ENCODE measurements around the gene CHST8.
"Not testable (repeated sequence)": the region's sequence is repeated elsewhere in the genome, so short reads cannot be mapped to it uniquely, and the experiment has no call there.

CHST8 gene

GRCh38 chr19:33662391-33663092 is 40.8 kb downstream of the CHST8 start:
- DNase-seq (ENCODE audit: low spot score) = no peak
- in situ Hi-C loops (cut with MboI; ENCODE audit: low sequenced_read_pairs, unreplicated experiment) = no loop called here
- no peak for TF ChIP-seq CTCF (IDR thresholded peaks at IDR 0.05; ENCODE audit: borderline replicate concordance, control extremely low read depth, extremely low read depth, insufficient read depth, missing control alignments)

GRCh38 chr19:33663316-33663715 is 41.6 kb downstream of the CHST8 start:
- DNase-seq (ENCODE audit: low spot score); in situ Hi-C loops (cut with MboI; ENCODE audit: low sequenced_read_pairs, unreplicated experiment): not testable (repeated sequence)

GRCh38 chr19:33664744-33665143 is 43.0 kb downstream of the CHST8 start:
- TF ChIP-seq CTCF (IDR thresholded peaks at IDR 0.05; ENCODE audit: borderline replicate concordance, control extremely low read depth, extremely low read depth, insufficient read depth, missing control alignments) = no peak
- in situ Hi-C loops (cut with MboI; ENCODE audit: low sequenced_read_pairs, unreplicated experiment) = no loop called here
- no peak for DNase-seq (ENCODE audit: low spot score)

GRCh38 chr19:33665776-33666595 is 44.2 kb downstream of the CHST8 start:
- DNase-seq (ENCODE audit: low spot score) = no peak
- in situ Hi-C loops (cut with MboI; ENCODE audit: low sequenced_read_pairs, unreplicated experiment) = no loop called here
- no peak for TF ChIP-seq CTCF (IDR thresholded peaks at IDR 0.05; ENCODE audit: borderline replicate concordance, control extremely low read depth, extremely low read depth, insufficient read depth, missing control alignments)

GRCh38 chr19:33667141-33667650 is 45.4 kb downstream of the CHST8 start:
- TF ChIP-seq CTCF (IDR thresholded peaks at IDR 0.05; ENCODE audit: borderline replicate concordance, control extremely low read depth, extremely low read depth, insufficient read depth, missing control alignments) = no peak
- no peak for DNase-seq (ENCODE audit: low spot score)
- in situ Hi-C loops (cut with MboI; ENCODE audit: low sequenced_read_pairs, unreplicated experiment) = no loop called here

- in situ Hi-C loops (cut with MboI; ENCODE audit: low sequenced_read_pairs, unreplicated experiment) = no loop called here
- TF ChIP-seq CTCF (IDR thresholded peaks at IDR 0.05; ENCODE audit: borderline replicate concordance, control extremely low read depth, extremely low read depth, insufficient read depth, missing control alignments) = no peak
- DNase-seq (ENCODE audit: low spot score) = no peak
Measured at GRCh38 chr19:33667881-33668280, 46.1 kb downstream of the CHST8 start.

GRCh38 chr19:33668968-33669367 is 47.2 kb downstream of the CHST8 start:
- in situ Hi-C loops (cut with MboI; ENCODE audit: low sequenced_read_pairs, unreplicated experiment) = no loop called here
- no peak for DNase-seq (ENCODE audit: low spot score)
- no peak for TF ChIP-seq CTCF (IDR thresholded peaks at IDR 0.05; ENCODE audit: borderline replicate concordance, control extremely low read depth, extremely low read depth, insufficient read depth, missing control alignments)

Data from GM13976 (cell line).